ENCODE data around the gene FH. TPM values are rescaled to one million over a fixed set of nuclear protein-coding genes. Genes with fewer than 3 reads are reported as not detected.

Gene FH
- total and polyA plus RNA-seq, 2 of the 13 experiments (the other 11 are each of a cell fraction or from before 2014, with no cell fraction given), result 39.2 to 152 TPM

GRCh38 chr1:241457421-241457820 is 62.1 kb downstream of the FH start:
- Histone ChIP-seq H4K20me1 (ENCODE audit: insufficient read depth, low read length) (no peaks in the 10 kb centered on the region), H3K27ac (ENCODE audit: extremely low read length, insufficient read depth, low read length) (no peak overlapping the region), H2AFZ (ENCODE audit: low read length) (no peak overlapping the region), H3K36me3 (replicated peaks in 1 of 2; ENCODE audit: control insufficient read depth in 1 of 2, insufficient read depth in 2 of 2, low read length in 2 of 2) (no peaks in the 10 kb centered on the region), H3K9ac (ENCODE audit: insufficient read depth, low read depth, low read length) (no peak overlapping the region), H3K79me2 (ENCODE audit: insufficient read depth, low read length) (no peaks in the 10 kb centered on the region), H3K9me3 (ENCODE audit: low read length) (no peaks in the 10 kb centered on the region), H3K27me3 (ENCODE audit: control insufficient read depth in 1 of 2, insufficient read depth in 2 of 2, low read length in 2 of 2) (no peaks in the 10 kb centered on the region), H3K4me1 (ENCODE audit: insufficient read depth, low read length) (no peaks in the 10 kb centered on the region), H3K4me3 (replicated peaks in 1 of 3; ENCODE audit: insufficient read depth in 1 of 3, low read depth in 2 of 3, low read length in 3 of 3) (no peak overlapping the region), H3K4me2 (ENCODE audit: low read depth, low read length) (no peak overlapping the region)
- ChIA-PET CTCF (ENCODE audit: low intra/inter-chr PET ratio, low total read pairs) (no interaction called here), POLR2A (no interaction called here)
- intact Hi-C loops (cut with micrococcal nuclease; ENCODE audit: unreplicated experiment), result no loop called here
- no peak for DNase-seq (ENCODE audit: low spot score)
- no peak for ATAC-seq
- no TSS peak for BruUV-seq (replicated peaks)
- FAIRE-seq, result no peak
- in situ Hi-C loops (cut with HindIII; ENCODE audit: extremely low pct_ligation_motif_present, low pct_unique_long_range_greater_than_20kb), result no loop called here
- TF ChIP-seq IRX3 (CRISPR knock-in tag; IDR thresholded peaks at IDR 0.05; ENCODE audit: borderline replicate concordance, low read depth) (no peak), TEAD2 (CRISPR knock-in tag; IDR thresholded peaks at IDR 0.05) (no peak), ZNF264 (CRISPR knock-in tag; IDR thresholded peaks at IDR 0.05) (no peak), SUZ12 (IDR thresholded peaks at IDR 0.05; ENCODE audit: low read depth, low read length) (no peak), MTERF4 (CRISPR knock-in tag; IDR thresholded peaks at IDR 0.05) (no peak), ZNF597 (CRISPR knock-in tag; IDR thresholded peaks at IDR 0.05) (no peak), ZNF20 (CRISPR knock-in tag; IDR thresholded peaks at IDR 0.05) (no peak), SMYD3 (CRISPR knock-in tag; IDR thresholded peaks at IDR 0.05) (no peak), NPAS2 (CRISPR knock-in tag; IDR thresholded peaks at IDR 0.05; ENCODE audit: borderline replicate concordance) (no peak), MAZ (IDR thresholded peaks at IDR 0.05; ENCODE audit: borderline replicate concordance, low read depth, low read length) (no peak), MAZ (CRISPR knock-in tag; IDR thresholded peaks at IDR 0.05; ENCODE audit: low read depth) (no peak)
- TF ChIP-seq, protein P1, sequence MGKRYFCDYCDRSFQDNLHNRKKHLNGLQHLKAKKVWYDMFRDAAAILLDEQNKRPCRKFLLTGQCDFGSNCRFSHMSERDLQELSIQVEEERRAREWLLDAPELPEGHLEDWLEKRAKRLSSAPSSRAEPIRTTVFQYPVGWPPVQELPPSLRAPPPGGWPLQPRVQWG (CRISPR knock-in tag; IDR thresholded peaks at IDR 0.05; ENCODE audit: borderline replicate concordance, low read depth), result no peak
